ENCODE data around the gene IL13RA1.
"Not testable (repeated sequence)": the region's sequence is repeated elsewhere in the genome, so short reads cannot be mapped to it uniquely, and the experiment has no call there.

Gene IL13RA1

GRCh38 chrX:118773782-118774181 lies 46.4 kb downstream of the IL13RA1 start:
- Histone ChIP-seq H3K27ac (ENCODE audit: low read length) (no peak overlapping the region), H3K27me3 (ENCODE audit: control insufficient read depth, insufficient read depth, low read length) (no peaks in the 10 kb centered on the region), H3K9me3 (ENCODE audit: control insufficient read depth, insufficient read depth, low read length) (no peaks in the 10 kb centered on the region), H3K4me1 (ENCODE audit: control insufficient read depth, insufficient read depth, low read length) (no peaks in the 10 kb centered on the region), H3K4me3 (ENCODE audit: low read length) (no peak overlapping the region), H3K36me3 (ENCODE audit: control insufficient read depth, insufficient read depth, low read length) (no peaks in the 10 kb centered on the region)
- WGBS (ENCODE audit: insufficient coverage, insufficient read length) = no CpG with 5 or more reads among the region's 5 CpGs
- no peak for DNase-seq (ENCODE audit: low read depth, low spot score)

- H3K27me3 ChIP-seq (ENCODE audit: control insufficient read depth, insufficient read depth, low read length) = no peaks in the 10 kb centered on the region
- WGBS (ENCODE audit: insufficient coverage, insufficient read length) = no CpG with 5 or more reads among the region's 2 CpGs
- no peaks in the 10 kb centered on the region for H3K4me1 ChIP-seq (ENCODE audit: control insufficient read depth, insufficient read depth, low read length)
- no peak for DNase-seq (ENCODE audit: low read depth, low spot score)
- H3K4me3 ChIP-seq (ENCODE audit: low read length) = no peak overlapping the region
- no peak overlapping the region for H3K27ac ChIP-seq (ENCODE audit: low read length)
- H3K9me3 ChIP-seq (ENCODE audit: control insufficient read depth, insufficient read depth, low read length) = no peaks in the 10 kb centered on the region
- H3K36me3 ChIP-seq (ENCODE audit: control insufficient read depth, insufficient read depth, low read length) = no peaks in the 10 kb centered on the region
Measured at GRCh38 chrX:118779581-118779980, 52.2 kb downstream of the IL13RA1 start.

GRCh38 chrX:118780509-118780908 lies 53.1 kb downstream of the IL13RA1 start:
- no peak for DNase-seq (ENCODE audit: low read depth, low spot score)
- Histone ChIP-seq H3K4me1 (ENCODE audit: control insufficient read depth, insufficient read depth, low read length) (no peaks in the 10 kb centered on the region), H3K27me3 (ENCODE audit: control insufficient read depth, insufficient read depth, low read length) (no peaks in the 10 kb centered on the region), H3K27ac (ENCODE audit: low read length) (no peak overlapping the region), H3K36me3 (ENCODE audit: control insufficient read depth, insufficient read depth, low read length) (no peaks in the 10 kb centered on the region), H3K9me3 (ENCODE audit: control insufficient read depth, insufficient read depth, low read length) (no peaks in the 10 kb centered on the region), H3K4me3 (ENCODE audit: low read length) (no peak overlapping the region)
- no CpG with 5 or more reads among the region's 2 CpGs for WGBS (ENCODE audit: insufficient coverage, insufficient read length)

GRCh38 chrX:118780911-118781310 lies 53.5 kb downstream of the IL13RA1 start:
- no peak for DNase-seq (ENCODE audit: low read depth, low spot score)
- Histone ChIP-seq H3K27ac (ENCODE audit: low read length) (no peak overlapping the region), H3K4me1 (ENCODE audit: control insufficient read depth, insufficient read depth, low read length) (no peaks in the 10 kb centered on the region), H3K27me3 (ENCODE audit: control insufficient read depth, insufficient read depth, low read length) (no peaks in the 10 kb centered on the region), H3K4me3 (ENCODE audit: low read length) (no peak overlapping the region), H3K36me3 (ENCODE audit: control insufficient read depth, insufficient read depth, low read length) (no peaks in the 10 kb centered on the region), H3K9me3 (ENCODE audit: control insufficient read depth, insufficient read depth, low read length) (no peaks in the 10 kb centered on the region)
- no CpG with 5 or more reads among the region's 1 CpG for WGBS (ENCODE audit: insufficient coverage, insufficient read length)

GRCh38 chrX:118795528-118796280 lies 68.3 kb downstream of the IL13RA1 start:
- Histone ChIP-seq H3K9me3 (ENCODE audit: control insufficient read depth, insufficient read depth, low read length) (no peaks in the 10 kb centered on the region), H3K27ac (ENCODE audit: low read length) (no peak overlapping the region), H3K27me3 (ENCODE audit: control insufficient read depth, insufficient read depth, low read length) (no peaks in the 10 kb centered on the region), H3K36me3 (ENCODE audit: control insufficient read depth, insufficient read depth, low read length) (no peaks in the 10 kb centered on the region), H3K4me1 (ENCODE audit: control insufficient read depth, insufficient read depth, low read length) (no peaks in the 10 kb centered on the region), H3K4me3 (ENCODE audit: low read length) (no peak overlapping the region)
- no CpG with 5 or more reads among the region's 5 CpGs for WGBS (ENCODE audit: insufficient coverage, insufficient read length)
- no peak for DNase-seq (ENCODE audit: low read depth, low spot score)

- DNase-seq (ENCODE audit: low read depth, low spot score) = no peak
- WGBS (ENCODE audit: insufficient coverage, insufficient read length) = no CpG with 5 or more reads among the region's 1 CpG
- Histone ChIP-seq H3K27ac (ENCODE audit: low read length) (no peak overlapping the region), H3K9me3 (ENCODE audit: control insufficient read depth, insufficient read depth, low read length) (no peaks in the 10 kb centered on the region), H3K36me3 (ENCODE audit: control insufficient read depth, insufficient read depth, low read length) (no peaks in the 10 kb centered on the region), H3K4me1 (ENCODE audit: control insufficient read depth, insufficient read depth, low read length) (no peaks in the 10 kb centered on the region; the same call in 1 of the 2 replicates), H3K27me3 (ENCODE audit: control insufficient read depth, insufficient read depth, low read length) (no peaks in the 10 kb centered on the region), H3K4me3 (ENCODE audit: low read length) (no peak overlapping the region)
Measured at GRCh38 chrX:118802857-118803256, 75.5 kb downstream of the IL13RA1 start.

- H3K9me3 ChIP-seq (ENCODE audit: control insufficient read depth, insufficient read depth, low read length) = no peaks in the 10 kb centered on the region
- H3K4me3 ChIP-seq (ENCODE audit: low read length) = no peak overlapping the region
- WGBS (ENCODE audit: insufficient coverage, insufficient read length) = no CpG with 5 or more reads among the region's 4 CpGs
- no peaks in the 10 kb centered on the region for H3K4me1 ChIP-seq (ENCODE audit: control insufficient read depth, insufficient read depth, low read length)
- H3K27me3 ChIP-seq (ENCODE audit: control insufficient read depth, insufficient read depth, low read length) = no peaks in the 10 kb centered on the region
- no peaks in the 10 kb centered on the region for H3K36me3 ChIP-seq (ENCODE audit: control insufficient read depth, insufficient read depth, low read length)
- no peak for DNase-seq (ENCODE audit: low read depth, low spot score)
- no peak overlapping the region for H3K27ac ChIP-seq (ENCODE audit: low read length)
Measured at GRCh38 chrX:118807151-118808017, 80.0 kb downstream of the IL13RA1 start.

- H3K4me1 ChIP-seq (ENCODE audit: control insufficient read depth, insufficient read depth, low read length); DNase-seq (ENCODE audit: low read depth, low spot score); H3K27me3 ChIP-seq (ENCODE audit: control insufficient read depth, insufficient read depth, low read length); H3K27ac ChIP-seq (ENCODE audit: low read length); H3K4me3 ChIP-seq (ENCODE audit: low read length); H3K9me3 ChIP-seq (ENCODE audit: control insufficient read depth, insufficient read depth, low read length); H3K36me3 ChIP-seq (ENCODE audit: control insufficient read depth, insufficient read depth, low read length): not testable (repeated sequence)
- no CpG with 5 or more reads among the region's 4 CpGs for WGBS (ENCODE audit: insufficient coverage, insufficient read length)
Measured at GRCh38 chrX:118817257-118817656, 89.9 kb downstream of the IL13RA1 start.

GRCh38 chrX:118823263-118824172 lies 96.1 kb downstream of the IL13RA1 start, which contains the start of gene ZCCHC12:
Gene ZCCHC12, plus strand, starts transcription at chrX:118823824. Its CDS starts 1,421 bp downstream, at chrX:118825245.
- DNase-seq (ENCODE audit: low read depth, low spot score) = peak; percentile 41
- no CpG with 5 or more reads among the region's 51 CpGs for WGBS (ENCODE audit: insufficient coverage, insufficient read length)
- H3K27me3 ChIP-seq (ENCODE audit: control insufficient read depth, insufficient read depth, low read length) = peaks cover 43% of the 10 kb centered on the region
- no peaks in the 10 kb centered on the region for H3K36me3 ChIP-seq (ENCODE audit: control insufficient read depth, insufficient read depth, low read length)
- H3K9me3 ChIP-seq (ENCODE audit: control insufficient read depth, insufficient read depth, low read length) = no peaks in the 10 kb centered on the region
- no peaks in the 10 kb centered on the region for H3K4me1 ChIP-seq (ENCODE audit: control insufficient read depth, insufficient read depth, low read length)
- H3K27ac ChIP-seq (ENCODE audit: low read length) = no peak within 1 kb of the TSS
- peak within 1 kb of the TSS; percentile 31; the same call in 1 of the 2 replicates for H3K4me3 ChIP-seq (ENCODE audit: low read length)
